K562 (cell line): ENCODE measurements around the gene PPP2R2D. TPM values are rescaled to one million over a fixed set of nuclear protein-coding genes. Genes with fewer than 3 reads are reported as not detected.

ENCODE experiments used
- ATAC-seq: fragments of 200-7000 bp; cut with Tn5 transposase; 3 replicates; pipeline ENCODE4 v1.9.1; 2020; ENCODE audit warnings: moderate library complexity
- BruUV-seq: library from RNA; stranded (reverse); fragments of 400-500 nt; replicated peaks from 2 replicates; lab custom pipeline; 2021; lab: Mats Ljungman, UMichigan
- CTCF ChIA-PET: fragments of 300-600 bp; formaldehyde crosslinking; extraction: SDS; loops from one replicate; lab custom pipeline; 2021; ENCODE audit warnings: low intra/inter-chr PET ratio; lab: Yijun Ruan, JAX
- POLR2A ChIA-PET: fragments of 300-600, 350-650 bp; sonication (Branson Sonifier 250); formaldehyde crosslinking; extraction: SDS; loops from one replicate; lab custom pipeline; 2021; ENCODE audit warnings: antibody characterized with exemption, inconsistent platforms; lab: Yijun Ruan, JAX
- DNase-seq, 4 experiments: peaks; one replicate each; pipeline versions ENCODE4 v3.0.0 to v3.0.0-alpha.2; 2011 to 2018; ENCODE audit warnings: low spot score in 3 of 4, mixed read lengths in 3 of 4; ENCODE audit errors: extremely low read depth in 1 of 4
- FAIRE-seq: peaks from 2 replicates; lab custom pipeline; 2011; peaks lifted over from hg19 to GRCh38; lab: Jason Lieb, UNC
- H2AFZ ChIP-seq: 2 replicates; pipeline ENCODE4 v1.6.0; 2011; ENCODE audit warnings: low read depth, low read length, control low read depth, inconsistent platforms
- H3K27ac ChIP-seq: fragments of 200-600 bp; 3 replicates; pipeline ENCODE4 v1.8.0; 2011; ENCODE audit warnings: low read depth, mild to moderate bottlenecking, control low read depth, inconsistent platforms, low read length, moderate library complexity, mixed read lengths; ENCODE audit errors: extremely low read depth
- H3K27me3 ChIP-seq, 2 experiments: fragments of 300-600 bp in 1 of 2; 2 replicates in 1 of 2; 3 replicates in 1 of 2; pipeline versions ENCODE4 v1.6.0 to v1.8.0; 2011; ENCODE audit warnings: inconsistent platforms in 2 of 2, low read length in 2 of 2, mild to moderate bottlenecking in 1 of 2, mixed read lengths in 1 of 2, moderate library complexity in 1 of 2; ENCODE audit not compliant: control insufficient read depth in 2 of 2, insufficient read depth in 2 of 2
- H3K36me3 ChIP-seq: fragments of 300-600 bp; 3 replicates; pipeline ENCODE4 v1.8.0; 2011; ENCODE audit warnings: mild to moderate bottlenecking, low read length, inconsistent platforms; ENCODE audit not compliant: control insufficient read depth, insufficient read depth
- H3K4me1 ChIP-seq, 2 experiments: fragments of 200-600 bp in 1 of 2; replicated peaks in 1 of 2; 2 replicates in 1 of 2; 3 replicates in 1 of 2; pipeline versions ENCODE4 v1.5.1 to v1.8.0; 2011; ENCODE audit warnings: inconsistent platforms in 2 of 2, low read length in 2 of 2, mild to moderate bottlenecking in 1 of 2, mixed read lengths in 1 of 2, moderate library complexity in 1 of 2; ENCODE audit not compliant: control insufficient read depth in 2 of 2, insufficient read depth in 2 of 2
- H3K4me2 ChIP-seq: 2 replicates; pipeline ENCODE4 v1.6.1; 2011; ENCODE audit warnings: low read length, control low read depth, inconsistent platforms, mixed read lengths; ENCODE audit not compliant: insufficient read depth
- H3K4me3 ChIP-seq: fragments of 200-600 bp; sonication (generic), shearing (Covaris generic); 2 replicates; pipeline ENCODE4 v1.5.1; 2016; ENCODE audit warnings: control low read depth, inconsistent platforms
- H3K79me2 ChIP-seq: fragments of 200-600 bp; 3 replicates; pipeline ENCODE4 v1.8.0; 2011; ENCODE audit warnings: low read length, inconsistent platforms; ENCODE audit not compliant: control insufficient read depth, insufficient read depth
- H3K9ac ChIP-seq, 2 experiments: 2 replicates each; pipeline versions ENCODE4 v1.6.0 to v1.6.1; 2011; ENCODE audit warnings: low read depth in 2 of 2, low read length in 2 of 2, control low read depth in 1 of 2, inconsistent platforms in 1 of 2, mild to moderate bottlenecking in 1 of 2, mixed read lengths in 1 of 2; ENCODE audit not compliant: insufficient read depth in 1 of 2
- H3K9me1 ChIP-seq: one replicate; pipeline ENCODE4 v1.6.0; 2011; ENCODE audit warnings: inconsistent platforms, mild to moderate bottlenecking, low read length, moderate library complexity; ENCODE audit not compliant: control insufficient read depth, insufficient read depth
- H3K9me3 ChIP-seq: replicated peaks from 2 replicates; pipeline ENCODE4 v1.5.1; 2011; ENCODE audit warnings: low read depth, low read length, inconsistent platforms; ENCODE audit not compliant: control insufficient read depth, insufficient read depth
- H4K20me1 ChIP-seq: replicated peaks from 2 replicates; pipeline ENCODE4 v1.6.1; 2011; ENCODE audit warnings: low read length, inconsistent platforms, mixed read lengths; ENCODE audit not compliant: control insufficient read depth, insufficient read depth
- ARID2 ChIP-seq: fragments of 450-650 bp; IDR thresholded peaks from 2 replicates; pipeline ENCODE4 v1.6.1; 2017; ENCODE audit warnings: antibody characterized with exemption, mild to moderate bottlenecking
- ATF3 ChIP-seq, 2 experiments: fragments of 450-650 bp in 1 of 2; sonication (generic) in 1 of 2; formaldehyde crosslinking in 1 of 2; IDR thresholded peaks in 1 of 2; conservative IDR thresholded peaks in 1 of 2; 2 replicates each; pipeline versions ENCODE4 v1.6.1 to v1.8.1; 2016 to 2023; ENCODE audit warnings: mild to moderate bottlenecking in 2 of 2, moderate library complexity in 2 of 2, inconsistent platforms in 1 of 2, missing genetic modification reagents in 1 of 2
- CBFA2T3 ChIP-seq: fragments of 450-650 bp; IDR thresholded peaks from 2 replicates; pipeline ENCODE4 v1.6.1; 2017
- CREB3 ChIP-seq: fragments of 450-650 bp; conservative IDR thresholded peaks from 2 replicates; pipeline ENCODE4 v1.6.1; 2016; ENCODE audit warnings: missing genetic modification characterization, low read depth, mild to moderate bottlenecking, missing compliant biosample characterization, moderate library complexity
- IRF9 ChIP-seq: fragments of 450-650 bp; IDR thresholded peaks from 2 replicates; pipeline ENCODE4 v1.6.1; 2016; ENCODE audit warnings: missing biosample characterization, missing genetic modification characterization
- POLR2H ChIP-seq: IDR thresholded peaks from 2 replicates; pipeline ENCODE4 v1.6.1; 2016; ENCODE audit warnings: missing genetic modification characterization, low read depth, mild to moderate bottlenecking, control low read depth, missing compliant biosample characterization, moderate library complexity
- RREB1 ChIP-seq: fragments of 250-450 bp; sonication (Bioruptor Pico); IDR thresholded peaks from 2 replicates; pipeline ENCODE4 v1.4.0; 2020
- SRSF9 ChIP-seq: fragments of 200-400 bp; formaldehyde crosslinking; IDR thresholded peaks from 2 replicates; pipeline ENCODE4 v1.6.1; 2017; ENCODE audit warnings: low read depth, low read length, borderline replicate concordance
- TEAD1 ChIP-seq, 2 experiments: fragments of 450-650 bp in 1 of 2; sonication (generic) in 1 of 2; formaldehyde crosslinking; IDR thresholded peaks; 2 replicates each; pipeline versions ENCODE4 v1.4.0 to v1.8.0; 2020 to 2022; ENCODE audit warnings: mild to moderate bottlenecking in 2 of 2, missing genetic modification reagents in 1 of 2
- ZBTB17 ChIP-seq: fragments of 450-650 bp; formaldehyde crosslinking; IDR thresholded peaks from 2 replicates; pipeline ENCODE4 v1.4.0; 2020; ENCODE audit warnings: mild to moderate bottlenecking
- ZBTB26 ChIP-seq: fragments of 450-650 bp; formaldehyde crosslinking; IDR thresholded peaks from 2 replicates; pipeline ENCODE4 v1.4.0; 2022; ENCODE audit warnings: missing genetic modification characterization
- ZNF124 ChIP-seq: sonication (generic); formaldehyde crosslinking; IDR thresholded peaks from 2 replicates; pipeline ENCODE4 v1.8.1; 2022; ENCODE audit warnings: missing genetic modification reagents
- WGBS: fragments of 100-300 bp; shearing (Covaris generic); methylation state at CpG from one replicate; pipeline ENCODE4 v1.1.6; 2016; ENCODE audit warnings: low coverage, mixed read lengths; ENCODE audit not compliant: insufficient coverage; ENCODE audit errors: missing lambda C conversion rate; 5-methylcytosine and 5-hydroxymethylcytosine counted together
- in situ Hi-C: fragments of 300-500 bp; cut with MboI; formaldehyde crosslinking; loops from 4 replicates; pipeline ENCODE4 v1.15.0; 2018; ENCODE audit warnings: inconsistent platforms, mixed read lengths
- intact Hi-C: fragments of 100-400 bp; cut with micrococcal nuclease; formaldehyde crosslinking; loops from 2 replicates; pipeline ENCODE4 v1.14.2; 2022
- polyA plus RNA-seq, 8 experiments: library from polyadenylated mRNA; depleted of rRNA in 4 of 8; stranded (reverse) in 5 of 8; unstranded in 3 of 8; fragments of >200 nt; fragmentation: Nextera tagmentation in 2 of 8; fragmentation: Illumina TruSeq in 1 of 8; extraction: Ambion mirVana in 2 of 8; extraction: Trizol in 1 of 8; gene quantifications; 2 replicates each; pipeline versions ENCODE4 v1.2.1 to v1.2.3, GENCODE V29; 2011 to 2014; ENCODE audit warnings: inconsistent platforms in 1 of 8, missing spikeins in 1 of 8
- total RNA-seq, 7 experiments: library from RNA; depleted of rRNA in 6 of 7; stranded (reverse); fragments of >200 nt in 6 of 7; fragmentation: Illumina TruSeq in 2 of 7; extraction: Trizol in 2 of 7; gene quantifications; 2 replicates each; pipeline versions ENCODE4 v1.2.1 to v1.2.3, GENCODE V29; 2011 to 2021; ENCODE audit warnings: low replicate concordance in 1 of 7

Gene PPP2R2D
- total and polyA plus RNA-seq, 9 of the 15 experiments (the other 6 are each of a cell fraction or from before 2014, with no cell fraction given): 1.9 to 37.0 (median 26.8) TPM

GRCh38 chr10:131975003-131975402, 74.2 kb downstream of the PPP2R2D start:
- no peak for DNase-seq
- H3K4me3 ChIP-seq: no peak overlapping the region
- POLR2A ChIA-PET: interaction anchor here (0.7 to 1.5 kb wide), 2 partner anchors 13 to 48 kb away, joined by 4 to 5 read pairs; no protein-coding TSS in a partner anchor
- no peaks in the 10 kb centered on the region for H3K27me3 ChIP-seq
- peaks cover 83% of the 10 kb centered on the region for H3K79me2 ChIP-seq
- no peaks in the 10 kb centered on the region for H3K9me3 ChIP-seq
- H4K20me1 ChIP-seq: peaks cover 53% of the 10 kb centered on the region
- intact Hi-C loops (no loop called here), in situ Hi-C loops (no loop called here)
- no peak overlapping the region for H2AFZ ChIP-seq
- H3K4me1 ChIP-seq: peaks cover 15 to 23% of the 10 kb centered on the region in 2 experiments; a peak in 4 of 5 replicates
- H3K36me3 ChIP-seq: peaks cover 85% of the 10 kb centered on the region
- no peak overlapping the region for H3K27ac ChIP-seq
- no TSS peak for BruUV-seq
- ATAC-seq: no peak
- H3K9me1 ChIP-seq: peaks cover 4% of the 10 kb centered on the region
- FAIRE-seq: no peak
- 84% methylated on average over 6 of the region's 6 CpGs for WGBS
- no peak overlapping the region for H3K4me2 ChIP-seq
- CTCF ChIA-PET: no interaction called here
- no peak overlapping the region for H3K9ac ChIP-seq
- TF ChIP-seq ARID2 (no peak), ZBTB26 (CRISPR knock-in tag) (no peak), SRSF9 (no peak), RREB1 (CRISPR knock-in tag) (no peak), TEAD1 (CRISPR knock-in tag; IDR thresholded peaks at IDR 0.05) (no peak), POLR2H (no peak), ATF3 (IDR thresholded peaks at IDR 0.05) (no peak), ATF3 (CRISPR knock-in tag; conservative IDR thresholded peaks at IDR 0.05) (no peak), ZNF124 (CRISPR knock-in tag) (no peak), CBFA2T3 (no peak), IRF9 (no peak), CREB3 (no peak), ZBTB17 (CRISPR knock-in tag) (no peak)
